T-cell (primary cell): ENCODE measurements around the gene SSBP2. TPM values are rescaled to one million over a fixed set of nuclear protein-coding genes. Genes with fewer than 3 reads are reported as not detected.
"Not testable (repeated sequence)": the region's sequence is repeated elsewhere in the genome, so short reads cannot be mapped to it uniquely, and the experiment has no call there.

Experiments
- ATAC-seq, 4 experiments: fragments of 200-7000 bp in 3 of 4; fragments of 150-1000 bp in 1 of 4; cut with Tn5 transposase; replicated peaks in 1 of 4; 1 replicate in 3 of 4; 2 replicates in 1 of 4; pipeline ENCODE4 v1.10.0; 2021; ENCODE audit warnings: moderate library complexity in 3 of 4, mild to moderate bottlenecking in 2 of 4, moderate number of reproducible peaks in 1 of 4
- CTCF ChIA-PET, 2 donors: fragments of 300-600 bp; sonication (Branson Sonifier 250); formaldehyde crosslinking; loops; one replicate each; lab custom pipeline; 2022; ENCODE audit warnings: antibody characterized with exemption in 2 of 2; lab: Charles Lee
- POLR2A ChIA-PET, 2 donors: fragments of 300-600 bp; sonication (Branson Sonifier 250); formaldehyde crosslinking; loops; one replicate each; lab custom pipeline; 2022; ENCODE audit warnings: antibody characterized with exemption in 2 of 2; lab: Charles Lee
- DNase-seq, 35 experiments: peaks; one replicate each; pipeline versions ENCODE4 v3.0.0 to v3.0.0-alpha.2; 2013 to 2023
- H3K27ac ChIP-seq: one replicate; pipeline ENCODE4 v1.5.1; 2013; ENCODE audit warnings: low read length
- H3K27me3 ChIP-seq, 2 experiments: replicated peaks in 1 of 2; 1 replicate in 1 of 2; 2 replicates in 1 of 2; pipeline versions ENCODE4 v1.6.1 to v1.7.0; 2013; ENCODE audit warnings: low read length in 1 of 2, mixed read lengths in 1 of 2; ENCODE audit not compliant: control insufficient read depth in 2 of 2, insufficient read depth in 2 of 2; ENCODE audit errors: extremely low read depth in 1 of 2
- H3K36me3 ChIP-seq, 2 donors: 1 replicate in 1 of 2; 2 replicates in 1 of 2; pipeline versions ENCODE4 v1.6.1 to v1.7.0; 2013; ENCODE audit warnings: low read length in 1 of 2; ENCODE audit not compliant: control insufficient read depth in 2 of 2, insufficient read depth in 1 of 2; ENCODE audit errors: extremely low read depth in 1 of 2
- H3K4me1 ChIP-seq, 2 experiments: 1 replicate in 1 of 2; 2 replicates in 1 of 2; pipeline versions ENCODE4 v1.6.1 to v1.7.0; 2013; ENCODE audit warnings: low read length in 2 of 2, mixed read lengths in 1 of 2; ENCODE audit not compliant: insufficient read depth in 2 of 2, control insufficient read depth in 1 of 2; ENCODE audit errors: extremely low read depth in 1 of 2
- H3K4me3 ChIP-seq, 2 donors: 1 replicate in 1 of 2; 2 replicates in 1 of 2; pipeline versions ENCODE4 v1.5.1 to v1.7.0; 2013; ENCODE audit warnings: mild to moderate bottlenecking in 2 of 2, low read length in 1 of 2, moderate library complexity in 1 of 2; ENCODE audit not compliant: control insufficient read depth in 1 of 2; ENCODE audit errors: extremely low read depth in 1 of 2
- H3K9me3 ChIP-seq: 2 replicates; pipeline ENCODE4 v1.7.0; 2013
- H3K27ac Mint-ChIP-seq, 2 donors: one replicate each; pipeline ENCODE4 v1.8.0; 2020 to 2021; ENCODE audit warnings: mild to moderate bottlenecking in 2 of 2, mixed read lengths in 2 of 2
- H3K27me3 Mint-ChIP-seq, 2 donors: one replicate each; pipeline ENCODE4 v1.8.0; 2021 to 2022; ENCODE audit warnings: mixed read lengths in 2 of 2
- H3K36me3 Mint-ChIP-seq: one replicate; pipeline ENCODE4 v1.8.0; 2021; ENCODE audit warnings: mixed read lengths
- H3K4me1 Mint-ChIP-seq, 3 donors: one replicate each; pipeline ENCODE4 v1.8.0; 2020 to 2022; ENCODE audit warnings: mixed read lengths in 3 of 3, mild to moderate bottlenecking in 1 of 3
- H3K4me3 Mint-ChIP-seq, 3 donors: one replicate each; pipeline ENCODE4 v1.8.0; 2020 to 2022; ENCODE audit warnings: mild to moderate bottlenecking in 3 of 3, mixed read lengths in 3 of 3, moderate library complexity in 3 of 3
- H3K9me3 Mint-ChIP-seq, 3 donors: one replicate each; pipeline ENCODE4 v1.8.0; 2020 to 2022; ENCODE audit warnings: mixed read lengths in 3 of 3
- WGBS: methylation state at CpG from one replicate; pipeline ENCODE4 v1.1.5; 2013; ENCODE audit warnings: missing lambda C conversion rate; ENCODE audit not compliant: insufficient coverage; 5-methylcytosine and 5-hydroxymethylcytosine counted together
- total RNA-seq, 35 experiments: library from RNA in 6 of 35; stranded (reverse) in 6 of 35; fragments of 120-200 nt in 1 of 35; gene quantifications; one replicate each; pipeline versions ENCODE4 v1.2.1 to v1.2.4 and lab custom pipeline; 2013 to 2026

The SSBP2 gene
- total RNA-seq, 5 donors from 2014 or later (not counting 1 experiment from before 2014, with no cell fraction given), result 31.1 to 44.9 (median 35.8) TPM

- POLR2A ChIA-PET, result no interaction called here
- H3K27ac ChIP-seq, result no peak overlapping the region
- ATAC-seq (no peak), DNase-seq (no peak)
- no peaks in the 10 kb centered on the region for H3K27me3 ChIP-seq
- H3K9me3 ChIP-seq, result no peaks in the 10 kb centered on the region
- H3K4me1 Mint-ChIP-seq, result no peaks in the 10 kb centered on the region
- no peak overlapping the region for H3K4me3 ChIP-seq
- H3K4me1 ChIP-seq, result no peaks in the 10 kb centered on the region
- CTCF ChIA-PET, result no interaction called here
- no peaks in the 10 kb centered on the region for H3K36me3 ChIP-seq
- peaks cover 20% of the 10 kb centered on the region for H3K36me3 Mint-ChIP-seq
- H3K27ac Mint-ChIP-seq, result no peak overlapping the region
- no peaks in the 10 kb centered on the region for H3K27me3 Mint-ChIP-seq
- H3K9me3 Mint-ChIP-seq, result no peaks in the 10 kb centered on the region
- WGBS, result no CpG with 5 or more reads among the region's 2 CpGs
- no peak overlapping the region for H3K4me3 Mint-ChIP-seq
Measured at GRCh38 chr5:81488862-81489261, 262.0 kb downstream of the SSBP2 start.

- no peaks in the 10 kb centered on the region for H3K4me1 Mint-ChIP-seq
- H3K36me3 ChIP-seq, result peaks cover 0 to 4% of the 10 kb centered on the region in 2 donors
- no peak overlapping the region for H3K27ac Mint-ChIP-seq
- WGBS, result 100% methylated on average over 1 of the region's 3 CpGs
- ATAC-seq (no peak), DNase-seq (no peak)
- H3K36me3 Mint-ChIP-seq, result peaks cover 27% of the 10 kb centered on the region
- no peak overlapping the region for H3K27ac ChIP-seq
- H3K9me3 ChIP-seq, result no peaks in the 10 kb centered on the region
- H3K9me3 Mint-ChIP-seq, result no peaks in the 10 kb centered on the region
- H3K4me3 ChIP-seq, result no peak overlapping the region
- H3K27me3 ChIP-seq, result no peaks in the 10 kb centered on the region
- H3K27me3 Mint-ChIP-seq, result no peaks in the 10 kb centered on the region
- CTCF ChIA-PET, result no interaction called here
- POLR2A ChIA-PET, result no interaction called here
- no peak overlapping the region for H3K4me3 Mint-ChIP-seq
- no peaks in the 10 kb centered on the region for H3K4me1 ChIP-seq
Measured at GRCh38 chr5:81486711-81487110, 264.2 kb downstream of the SSBP2 start.

- no peaks in the 10 kb centered on the region for H3K27me3 ChIP-seq
- ChIA-PET CTCF (no interaction called here), POLR2A (no interaction called here)
- H3K36me3 Mint-ChIP-seq, result peaks cover 29% of the 10 kb centered on the region
- H3K36me3 ChIP-seq, result peaks cover 0 to 4% of the 10 kb centered on the region in 2 donors
- no peak overlapping the region for H3K27ac ChIP-seq
- H3K9me3 ChIP-seq, result no peaks in the 10 kb centered on the region
- H3K4me1 ChIP-seq, result no peaks in the 10 kb centered on the region
- no CpG with 5 or more reads among the region's 2 CpGs for WGBS
- H3K27me3 Mint-ChIP-seq, result no peaks in the 10 kb centered on the region
- DNase-seq (no peak), ATAC-seq (no peak)
- no peaks in the 10 kb centered on the region for H3K9me3 Mint-ChIP-seq
- no peaks in the 10 kb centered on the region for H3K4me1 Mint-ChIP-seq
- H3K4me3 ChIP-seq, result no peak overlapping the region
- no peak overlapping the region for H3K27ac Mint-ChIP-seq
- no peak overlapping the region for H3K4me3 Mint-ChIP-seq
Measured at GRCh38 chr5:81482595-81482994, 268.3 kb downstream of the SSBP2 start.

- whole genome bisulfite sequencing, result no CpG with 5 or more reads among the region's 3 CpGs
- H3K36me3 ChIP-seq, CTCF ChIA-PET, ATAC-seq, H3K27me3 Mint-ChIP-seq, POLR2A ChIA-PET, H3K4me3 Mint-ChIP-seq, DNase-seq, H3K9me3 ChIP-seq, H3K4me3 ChIP-seq, H3K4me1 Mint-ChIP-seq, H3K4me1 ChIP-seq, H3K27ac ChIP-seq, H3K27ac Mint-ChIP-seq, H3K9me3 Mint-ChIP-seq, H3K27me3 ChIP-seq: not testable (repeated sequence)
- H3K36me3 Mint-ChIP-seq, result peaks cover 40% of the 10 kb centered on the region
Measured at GRCh38 chr5:81473395-81473794, 277.5 kb downstream of the SSBP2 start.

- Mint-ChIP-seq H3K4me3 (no peak overlapping the region), H3K36me3 (peaks cover 44% of the 10 kb centered on the region), H3K27ac (no peak overlapping the region), H3K9me3 (peaks cover 0 to 8% (median 4%) of the 10 kb centered on the region in 3 donors), H3K4me1 (no peaks in the 10 kb centered on the region), H3K27me3 (no peaks in the 10 kb centered on the region)
- Histone ChIP-seq H3K27me3 (no peaks in the 10 kb centered on the region), H3K36me3 (peaks cover 7 to 10% of the 10 kb centered on the region in 2 donors), H3K27ac (no peak overlapping the region), H3K9me3 (peaks cover 4% of the 10 kb centered on the region), H3K4me1 (no peaks in the 10 kb centered on the region), H3K4me3 (no peak overlapping the region)
- POLR2A ChIA-PET, result interaction anchor here in 1 of 2 donors (0.7 kb wide), 1 partner anchor 20 kb away, joined by 3 read pairs; no protein-coding TSS in a partner anchor
- ATAC-seq (no peak), DNase-seq (no peak)
- CTCF ChIA-PET, result interaction anchor here (0.5 to 0.6 kb wide), 3 partner anchors 170 to 370 kb away, joined by 3 to 4 read pairs (median 4); no protein-coding TSS in a partner anchor
Measured at GRCh38 chr5:81469676-81470075, 281.2 kb downstream of the SSBP2 start.

GRCh38 chr5:81450940-81451339 lies 300.0 kb downstream of the SSBP2 start:
- DNase-seq, result no peak
- no peaks in the 10 kb centered on the region for H3K27me3 Mint-ChIP-seq
- peaks cover 0 to 5% of the 10 kb centered on the region in 2 donors for H3K36me3 ChIP-seq
- no peak overlapping the region for H3K4me3 ChIP-seq
- no peaks in the 10 kb centered on the region for H3K4me1 Mint-ChIP-seq
- H3K27me3 ChIP-seq, result no peaks in the 10 kb centered on the region
- ChIA-PET POLR2A (interaction anchor here in 1 of 2 donors (0.6 kb wide), 2 partner anchors 38 to 54 kb away, joined by 3 read pairs; no protein-coding TSS in a partner anchor), CTCF (interaction anchor here in 1 of 2 donors (0.5 kb wide), 1 partner anchor 775 kb away, joined by 4 read pairs; no protein-coding TSS in a partner anchor)
- no peak for ATAC-seq
- H3K27ac Mint-ChIP-seq, result no peak overlapping the region
- no peaks in the 10 kb centered on the region for H3K9me3 ChIP-seq
- H3K4me3 Mint-ChIP-seq, result no peak overlapping the region
- H3K27ac ChIP-seq, result no peak overlapping the region
- H3K9me3 Mint-ChIP-seq, result no peaks in the 10 kb centered on the region
- peaks cover 38% of the 10 kb centered on the region for H3K36me3 Mint-ChIP-seq
- no CpG with 5 or more reads among the region's 2 CpGs for WGBS
- no peaks in the 10 kb centered on the region for H3K4me1 ChIP-seq
